ENCODE measurements around the gene PSD4. TPM values are rescaled to one million over a fixed set of nuclear protein-coding genes. Genes with fewer than 3 reads are reported as not detected.
A peak's percentile ranks its signal among the peaks of the same experiment; 100 is the strongest.

Gene PSD4
- total and polyA plus RNA-seq, 2 donors from 2014 or later: 16.2 to 42.0 TPM

DNA sequence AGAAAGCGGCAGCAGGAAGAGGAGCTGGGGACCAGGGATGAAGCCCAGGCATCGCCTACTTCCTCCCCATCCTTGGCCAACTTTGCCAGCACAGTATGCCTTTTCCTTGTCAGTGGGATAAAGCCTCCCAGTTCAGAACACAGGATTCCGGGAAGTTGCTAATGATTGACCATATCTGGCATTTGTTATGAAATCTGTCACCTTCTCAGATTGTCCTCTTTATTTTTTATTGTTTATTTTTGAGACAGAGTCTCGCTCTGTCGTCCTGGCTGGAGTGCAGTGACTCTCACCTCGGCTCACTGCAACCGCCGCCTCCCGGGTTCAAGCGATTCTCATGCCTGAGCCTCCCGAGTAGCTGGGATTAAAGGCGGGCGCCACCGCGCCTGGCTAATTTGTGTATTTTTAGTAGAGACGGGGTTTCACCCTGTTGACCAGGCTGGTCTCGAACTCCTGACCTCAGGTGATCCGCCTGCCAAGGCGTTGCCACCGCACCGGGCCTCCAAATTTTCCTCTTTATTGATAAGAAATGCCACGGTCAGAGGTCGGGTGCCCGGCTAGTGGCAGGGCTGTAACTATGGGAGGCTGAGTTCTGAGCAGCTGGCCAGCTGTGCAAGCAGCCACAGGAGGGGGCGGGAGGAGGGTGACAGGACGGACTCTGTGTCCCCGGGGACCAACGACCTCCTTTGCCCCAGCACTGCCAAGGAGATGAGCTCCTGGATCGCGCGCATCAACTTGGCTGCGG is 24.4 kb downstream of the PSD4 start:
- Histone ChIP-seq H3K36me3 (ENCODE audit: control insufficient read depth in 2 of 3, insufficient read depth in 3 of 3, low read length in 3 of 3) (peaks cover 0 to 2% (median 0%) of the 10 kb centered on the region in 3 donors), H3K4me3 (ENCODE audit: low read length in 3 of 3) (peak overlapping the region; percentile 56 to 73 (median 57)), H3K9ac (ENCODE audit: low read length in 3 of 3) (peak overlapping the region in 2 of 3 donors; percentile 24 to 67), H3K27me3 (ENCODE audit: control insufficient read depth, insufficient read depth, low read length) (no peaks in the 10 kb centered on the region), H3K9me3 (ENCODE audit: control insufficient read depth in 2 of 3, insufficient read depth in 1 of 3, low read length in 3 of 3) (no peaks in the 10 kb centered on the region), H3K27ac (ENCODE audit: low read depth in 2 of 2, low read length in 2 of 2) (peak overlapping the region in 1 of 2 donors; percentile 89), H3K4me1 (ENCODE audit: control insufficient read depth in 2 of 3, insufficient read depth in 2 of 3, low read depth in 1 of 3, low read length in 3 of 3) (peaks cover 0 to 9% (median 0%) of the 10 kb centered on the region in 3 donors)
- DNase-seq: no peak
- intact Hi-C loops (cut with DNase I): no loop called here
- TF ChIP-seq CTCF (IDR thresholded peaks at IDR 0.05; ENCODE audit: borderline replicate concordance, extremely low read depth, insufficient read depth): no peak
- no peak for FAIRE-seq

DNA sequence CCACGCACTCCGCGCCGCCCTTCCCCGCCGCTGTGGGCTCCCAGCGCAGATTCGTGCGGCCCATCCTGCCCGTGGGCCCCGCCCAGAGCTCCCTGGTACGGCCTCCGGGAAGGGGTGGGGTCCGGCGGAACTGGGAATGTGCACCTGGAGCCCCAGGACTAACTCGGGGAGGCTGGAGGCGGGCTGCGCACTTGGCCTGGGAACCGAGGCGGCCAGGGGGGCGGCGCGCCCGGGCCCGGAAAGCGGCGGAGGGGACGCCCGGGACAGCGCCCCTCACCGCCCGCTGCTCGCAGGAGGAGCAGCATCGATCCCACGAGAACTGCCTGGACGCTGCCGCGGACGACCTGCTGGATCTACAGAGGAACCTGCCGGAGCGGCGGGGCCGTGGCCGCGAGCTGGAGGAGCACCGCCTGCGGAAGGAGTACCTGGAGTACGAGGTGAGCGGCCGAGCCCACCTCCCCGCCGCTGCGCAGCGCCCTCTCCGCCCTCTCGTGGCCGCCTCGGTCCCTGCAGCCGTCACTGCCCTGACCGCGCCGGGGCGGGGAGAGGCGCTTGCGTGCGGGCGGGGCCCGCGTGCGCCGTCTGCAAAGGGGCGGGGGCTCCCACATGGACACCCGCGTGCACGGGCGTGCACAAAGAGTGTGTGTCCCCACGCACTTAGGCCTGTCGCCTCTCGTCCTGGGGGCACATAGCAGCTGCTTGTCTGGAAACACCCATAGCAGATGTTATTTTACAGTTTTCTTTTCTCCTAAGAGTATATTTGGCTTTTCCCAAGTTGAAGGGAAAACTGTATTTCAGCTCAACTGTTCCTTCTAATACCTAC is 25.2 kb downstream of the PSD4 start:
- FAIRE-seq: no peak
- intact Hi-C loops (cut with DNase I): no loop called here
- peaks cover 0 to 9% (median under 1%) of the 10 kb centered on the region in 3 donors for H3K4me1 ChIP-seq (ENCODE audit: control insufficient read depth in 2 of 3, insufficient read depth in 2 of 3, low read depth in 1 of 3, low read length in 3 of 3)

GRCh38 chr2:113200236-113200635 is 26.5 kb downstream of the PSD4 start:
- H3K9ac ChIP-seq (ENCODE audit: low read length in 3 of 3): no peak overlapping the region
- H3K36me3 ChIP-seq (ENCODE audit: control insufficient read depth in 2 of 3, insufficient read depth in 3 of 3, low read length in 3 of 3): peaks cover 0 to 2% (median 0%) of the 10 kb centered on the region in 3 donors

More for the DNA sequence above, 25.2 kb downstream of the PSD4 start:
- DNase-seq: peak; percentile 86 to 94 (median 90)
- Histone ChIP-seq H3K36me3 (ENCODE audit: control insufficient read depth in 2 of 3, insufficient read depth in 3 of 3, low read length in 3 of 3) (peaks cover 0 to 2% (median 0%) of the 10 kb centered on the region in 3 donors), H3K4me3 (ENCODE audit: low read length in 3 of 3) (peak overlapping the region; percentile 56 to 73 (median 61)), H3K27ac (ENCODE audit: low read depth in 2 of 2, low read length in 2 of 2) (peak overlapping the region; percentile 89), H3K27me3 (ENCODE audit: control insufficient read depth, insufficient read depth, low read length) (no peaks in the 10 kb centered on the region), H3K9ac (ENCODE audit: low read length in 3 of 3) (peak overlapping the region; percentile 22 to 67 (median 24)), H3K9me3 (ENCODE audit: control insufficient read depth in 2 of 3, insufficient read depth in 1 of 3, low read length in 3 of 3) (no peaks in the 10 kb centered on the region)
- peak; percentile 88 for TF ChIP-seq CTCF (IDR thresholded peaks at IDR 0.05; ENCODE audit: borderline replicate concordance, extremely low read depth, insufficient read depth)

More at GRCh38 chr2:113200236-113200635, 26.5 kb downstream of the PSD4 start:
- FAIRE-seq: no peak
- intact Hi-C loops (cut with DNase I): no loop called here
- no peak for DNase-seq
- no peaks in the 10 kb centered on the region for H3K27me3 ChIP-seq (ENCODE audit: control insufficient read depth, insufficient read depth, low read length)
- no peak overlapping the region for H3K27ac ChIP-seq (ENCODE audit: low read depth in 2 of 2, low read length in 2 of 2)
- no peaks in the 10 kb centered on the region for H3K9me3 ChIP-seq (ENCODE audit: control insufficient read depth in 2 of 3, insufficient read depth in 1 of 3, low read length in 3 of 3)
- peaks cover 0 to 14% (median 4%) of the 10 kb centered on the region in 3 donors for H3K4me1 ChIP-seq (ENCODE audit: control insufficient read depth in 2 of 3, insufficient read depth in 2 of 3, low read depth in 1 of 3, low read length in 3 of 3)
- H3K4me3 ChIP-seq (ENCODE audit: low read length in 3 of 3): no peak overlapping the region
- no peak for TF ChIP-seq CTCF (IDR thresholded peaks at IDR 0.05; ENCODE audit: borderline replicate concordance, extremely low read depth, insufficient read depth)

Data from kidney (tissue), 14 donors.